C4-2B (cell line): Measurements from ENCODE around the gene TBC1D13.
"Not testable (repeated sequence)": the region's sequence is repeated elsewhere in the genome, so short reads cannot be mapped to it uniquely, and the experiment has no call there.

ENCODE experiments used
- H3K27ac ChIP-seq: fragments of 450-650 bp; 2 replicates; pipeline ENCODE4 v1.5.1; 2017
- CTCF ChIP-seq: fragments of 450-650 bp; conservative IDR thresholded peaks from 2 replicates; pipeline ENCODE4 v1.5.1; 2017; ENCODE audit warnings: mild to moderate bottlenecking
- ZFX ChIP-seq: fragments of 450-650 bp; IDR thresholded peaks from 2 replicates; pipeline ENCODE4 v1.6.1; 2017

TBC1D13 gene

GRCh38 chr9:128771745-128772519 lies 15.1 kb upstream of the TBC1D13 start, which contains the start of gene ZER1:
ZER1 (minus strand) TSS chr9:128771927; CDS start chr9:128755565, 16,362 bp downstream.
- 0 out of 2 replicates have a peak, but pooled peaks have one; percentile 40 for TF ChIP-seq ZFX
- no peak for TF ChIP-seq CTCF
- H3K27ac ChIP-seq: peak within 1 kb of the TSS; percentile 73

GRCh38 chr9:128773049-128773448 lies 14.0 kb upstream of the TBC1D13 start:
- no peak overlapping the region; the same call in 1 of the 2 replicates for H3K27ac ChIP-seq
- TF ChIP-seq ZFX: no peak
- no peak for TF ChIP-seq CTCF

DNA sequence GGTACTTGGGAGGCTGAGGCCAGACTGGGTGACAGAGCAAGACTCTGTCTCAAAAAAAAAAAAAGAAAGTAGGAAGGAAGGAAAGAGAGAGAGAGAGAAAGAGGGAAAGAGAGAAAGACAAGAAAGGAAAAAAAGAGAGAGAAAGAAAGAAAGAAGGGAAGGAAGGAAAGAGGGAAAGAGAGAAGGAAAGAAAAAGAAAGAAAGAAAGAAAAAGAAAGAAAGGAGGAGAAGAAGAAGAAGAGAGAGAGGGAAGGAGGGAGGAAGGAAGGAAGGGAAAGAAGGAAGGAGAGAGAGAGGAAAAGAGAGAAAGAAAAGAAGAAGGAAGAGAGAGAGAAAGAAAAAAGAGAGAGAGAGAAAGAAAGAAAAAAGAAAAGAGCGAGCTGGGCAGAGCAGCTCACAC lies 12.2 kb upstream of the TBC1D13 start:
- TF ChIP-seq ZFX: no peak
- TF ChIP-seq CTCF: no peak
- no peak overlapping the region for H3K27ac ChIP-seq

DNA sequence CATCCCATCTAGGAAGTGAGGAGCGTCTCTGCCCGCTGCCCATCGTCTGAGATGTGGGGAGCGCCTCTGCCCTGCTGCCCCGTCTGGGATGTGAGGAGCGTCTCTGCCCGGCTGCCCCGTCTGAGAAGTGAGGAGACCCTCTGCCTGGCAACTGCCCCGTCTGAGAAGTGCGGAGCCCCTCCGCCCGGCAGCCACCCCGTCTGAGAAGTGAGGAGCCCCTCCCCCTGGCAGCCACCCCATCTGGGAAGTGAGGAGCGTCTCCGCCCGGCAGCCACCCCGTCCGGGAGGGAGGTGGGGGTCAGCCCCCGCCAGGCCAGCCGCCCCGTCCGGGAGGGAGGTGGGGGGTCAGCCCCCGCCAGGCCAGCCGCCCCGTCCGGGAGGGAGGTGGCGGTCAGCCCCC lies 7.0 kb upstream of the TBC1D13 start:
- H3K27ac ChIP-seq: not testable (repeated sequence)

GRCh38 chr9:128781187-128782070 lies 5.6 kb upstream of the TBC1D13 start:
- TF ChIP-seq CTCF (no peak), ZFX (no peak)
- no peak overlapping the region for H3K27ac ChIP-seq

DNA sequence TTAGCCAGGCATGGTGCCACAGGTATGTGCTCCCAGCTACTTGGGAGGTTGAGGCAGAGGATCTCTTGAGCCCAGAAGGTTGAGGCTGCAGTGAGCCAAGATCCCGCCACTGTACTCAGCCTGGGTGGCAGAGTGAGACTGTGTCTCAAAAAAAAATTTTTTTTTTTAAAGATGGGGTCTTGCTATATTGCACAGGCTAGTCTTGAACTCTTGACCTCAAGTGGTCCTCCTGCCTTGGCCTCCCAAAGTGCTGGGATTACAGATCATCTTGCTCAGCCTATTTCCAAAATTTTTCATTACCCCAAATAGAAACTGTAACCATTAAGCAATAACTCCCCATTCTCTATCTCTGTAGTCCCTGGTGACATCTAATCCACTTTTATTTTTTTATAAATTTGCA lies 4.4 kb upstream of the TBC1D13 start:
- TF ChIP-seq ZFX: no peak
- TF ChIP-seq CTCF: no peak

DNA sequence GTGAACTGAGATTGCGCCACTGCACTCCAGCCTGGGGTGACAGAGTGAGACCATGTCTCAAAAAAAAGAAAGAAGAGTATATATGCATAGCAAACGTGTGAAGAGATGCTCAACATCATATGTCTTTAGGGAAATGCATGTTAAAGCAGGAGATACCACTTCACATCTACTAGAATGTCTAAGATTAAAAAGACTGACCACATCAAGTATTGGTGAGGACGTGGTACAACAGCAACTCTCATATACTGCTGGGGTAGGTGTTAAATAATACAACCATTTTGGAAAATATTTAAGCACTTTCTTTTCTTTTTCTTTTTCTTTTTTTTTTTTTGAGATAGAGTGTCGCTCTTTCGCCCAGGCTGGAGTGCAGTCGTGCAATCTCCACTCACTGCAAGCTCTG lies 1.6 kb upstream of the TBC1D13 start:
- H3K27ac ChIP-seq: no peak overlapping the region
- no peak for TF ChIP-seq CTCF
- no peak for TF ChIP-seq ZFX

More for the DNA sequence above, 4.4 kb upstream of the TBC1D13 start:
- no peak overlapping the region for H3K27ac ChIP-seq
